Suprapubic skin (tissue), 4 donors: ENCODE data around the gene ZNF678.

ENCODE experiments used
- POLR2A ChIP-seq, 2 donors: fragments of 450-650 bp; IDR thresholded peaks; one replicate each; pipeline ENCODE4 v1.6.1; 2017; ENCODE audit warnings: antibody characterized with exemption in 2 of 2, mild to moderate bottlenecking in 2 of 2, moderate library complexity in 2 of 2
- POLR2AphosphoS5 ChIP-seq, 3 donors: sonication (generic); formaldehyde crosslinking; IDR thresholded peaks; one replicate each; pipeline ENCODE4 v1.6.1; 2017; ENCODE audit warnings: antibody characterized with exemption in 3 of 3
- TF ChIP-seq, protein P1 (sequence below), 2 donors: fragments of 200-600 bp in 1 of 2; fragments of 450-650 bp in 1 of 2; sonication (generic) in 1 of 2; IDR thresholded peaks; one replicate each; pipeline ENCODE4 v1.5.1; 2016 to 2019; ENCODE audit warnings: antibody characterized with exemption in 2 of 2, mild to moderate bottlenecking in 1 of 2, moderate library complexity in 1 of 2

DNA sequence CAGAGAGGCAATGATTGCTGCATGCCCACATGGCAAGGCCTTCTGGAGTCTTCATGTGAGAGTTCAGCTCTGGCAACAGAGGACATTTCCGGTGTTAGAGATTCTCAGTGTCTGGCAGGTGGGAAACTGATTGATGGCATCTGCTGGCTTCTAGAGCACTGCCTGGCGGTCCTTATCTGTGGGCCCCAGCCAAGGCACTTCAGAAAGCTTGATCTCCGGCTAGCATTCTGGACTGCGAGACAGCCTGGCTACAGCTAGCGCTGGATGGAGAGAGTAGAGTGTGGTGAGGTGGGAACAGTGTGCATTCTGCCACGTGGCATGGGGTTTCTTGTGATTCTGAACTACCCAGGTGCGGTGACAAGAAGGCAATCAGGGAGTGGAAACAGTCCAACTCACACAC is 9.4 kb downstream of the ZNF678 start:
- TF ChIP-seq POLR2A (IDR thresholded peaks at IDR 0.05) (no peak), POLR2AphosphoS5 (IDR thresholded peaks at IDR 0.05) (no peak)
- TF ChIP-seq, protein P1, sequence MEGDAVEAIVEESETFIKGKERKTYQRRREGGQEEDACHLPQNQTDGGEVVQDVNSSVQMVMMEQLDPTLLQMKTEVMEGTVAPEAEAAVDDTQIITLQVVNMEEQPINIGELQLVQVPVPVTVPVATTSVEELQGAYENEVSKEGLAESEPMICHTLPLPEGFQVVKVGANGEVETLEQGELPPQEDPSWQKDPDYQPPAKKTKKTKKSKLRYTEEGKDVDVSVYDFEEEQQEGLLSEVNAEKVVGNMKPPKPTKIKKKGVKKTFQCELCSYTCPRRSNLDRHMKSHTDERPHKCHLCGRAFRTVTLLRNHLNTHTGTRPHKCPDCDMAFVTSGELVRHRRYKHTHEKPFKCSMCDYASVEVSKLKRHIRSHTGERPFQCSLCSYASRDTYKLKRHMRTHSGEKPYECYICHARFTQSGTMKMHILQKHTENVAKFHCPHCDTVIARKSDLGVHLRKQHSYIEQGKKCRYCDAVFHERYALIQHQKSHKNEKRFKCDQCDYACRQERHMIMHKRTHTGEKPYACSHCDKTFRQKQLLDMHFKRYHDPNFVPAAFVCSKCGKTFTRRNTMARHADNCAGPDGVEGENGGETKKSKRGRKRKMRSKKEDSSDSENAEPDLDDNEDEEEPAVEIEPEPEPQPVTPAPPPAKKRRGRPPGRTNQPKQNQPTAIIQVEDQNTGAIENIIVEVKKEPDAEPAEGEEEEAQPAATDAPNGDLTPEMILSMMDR (IDR thresholded peaks at IDR 0.05), result no peak
